ENCODE measurements around the gene UBE2G2. TPM values are rescaled to one million over a fixed set of nuclear protein-coding genes. Genes with fewer than 3 reads are reported as not detected.

Gene UBE2G2
- total RNA-seq, 4 donors from 2014 or later = 95.8 to 187 (median 103) TPM

DNA sequence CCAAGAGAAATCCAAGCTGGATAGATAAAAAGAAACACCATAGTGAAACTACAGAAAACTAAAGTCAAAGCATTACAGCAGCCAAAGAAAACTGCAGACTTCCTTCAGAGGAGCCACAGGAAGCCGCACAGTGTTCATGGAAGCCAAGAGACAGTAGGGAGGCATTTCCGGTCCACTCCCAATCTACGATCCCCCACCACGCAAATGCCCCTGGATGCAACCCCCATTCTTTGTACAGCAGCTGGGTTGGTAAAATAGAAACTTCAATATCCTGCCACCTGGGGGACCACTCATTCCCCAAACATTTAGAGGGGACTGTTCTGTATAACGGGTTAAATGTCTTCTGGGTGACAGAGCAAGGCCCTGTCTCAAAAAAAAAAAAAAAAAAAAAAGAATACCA is 46.4 kb downstream of the UBE2G2 start:
- DNase-seq (ENCODE audit: low spot score) = no peak
- TF ChIP-seq, protein P1, sequence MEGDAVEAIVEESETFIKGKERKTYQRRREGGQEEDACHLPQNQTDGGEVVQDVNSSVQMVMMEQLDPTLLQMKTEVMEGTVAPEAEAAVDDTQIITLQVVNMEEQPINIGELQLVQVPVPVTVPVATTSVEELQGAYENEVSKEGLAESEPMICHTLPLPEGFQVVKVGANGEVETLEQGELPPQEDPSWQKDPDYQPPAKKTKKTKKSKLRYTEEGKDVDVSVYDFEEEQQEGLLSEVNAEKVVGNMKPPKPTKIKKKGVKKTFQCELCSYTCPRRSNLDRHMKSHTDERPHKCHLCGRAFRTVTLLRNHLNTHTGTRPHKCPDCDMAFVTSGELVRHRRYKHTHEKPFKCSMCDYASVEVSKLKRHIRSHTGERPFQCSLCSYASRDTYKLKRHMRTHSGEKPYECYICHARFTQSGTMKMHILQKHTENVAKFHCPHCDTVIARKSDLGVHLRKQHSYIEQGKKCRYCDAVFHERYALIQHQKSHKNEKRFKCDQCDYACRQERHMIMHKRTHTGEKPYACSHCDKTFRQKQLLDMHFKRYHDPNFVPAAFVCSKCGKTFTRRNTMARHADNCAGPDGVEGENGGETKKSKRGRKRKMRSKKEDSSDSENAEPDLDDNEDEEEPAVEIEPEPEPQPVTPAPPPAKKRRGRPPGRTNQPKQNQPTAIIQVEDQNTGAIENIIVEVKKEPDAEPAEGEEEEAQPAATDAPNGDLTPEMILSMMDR (IDR thresholded peaks at IDR 0.05) = no peak
- ATAC-seq (ENCODE audit: low FRiP score) = no peak

DNA sequence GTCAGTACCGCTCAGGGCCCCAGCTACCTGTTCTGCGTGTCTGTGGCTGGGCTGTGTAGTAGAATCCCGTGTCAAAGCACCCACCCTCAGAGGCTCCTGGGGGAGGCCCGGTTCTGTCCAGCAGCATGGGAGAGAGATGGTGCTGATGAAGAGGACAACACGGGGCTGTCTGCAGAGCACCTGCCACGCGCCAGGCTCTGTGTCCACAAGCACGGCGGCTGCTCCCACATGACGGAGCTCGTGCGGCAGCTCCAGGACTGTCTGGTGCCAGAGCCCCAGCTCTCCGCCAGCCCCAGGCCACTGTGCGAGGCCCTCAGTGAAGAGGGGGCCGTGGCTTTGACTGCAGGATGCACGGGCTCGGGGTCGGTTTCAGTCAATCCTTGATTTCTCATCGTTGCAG is 48.3 kb downstream of the UBE2G2 start:
- DNase-seq (ENCODE audit: low spot score) (no peak), ATAC-seq (ENCODE audit: low FRiP score) (no peak)
- TF ChIP-seq, protein P1 (IDR thresholded peaks at IDR 0.05) = no peak

DNA sequence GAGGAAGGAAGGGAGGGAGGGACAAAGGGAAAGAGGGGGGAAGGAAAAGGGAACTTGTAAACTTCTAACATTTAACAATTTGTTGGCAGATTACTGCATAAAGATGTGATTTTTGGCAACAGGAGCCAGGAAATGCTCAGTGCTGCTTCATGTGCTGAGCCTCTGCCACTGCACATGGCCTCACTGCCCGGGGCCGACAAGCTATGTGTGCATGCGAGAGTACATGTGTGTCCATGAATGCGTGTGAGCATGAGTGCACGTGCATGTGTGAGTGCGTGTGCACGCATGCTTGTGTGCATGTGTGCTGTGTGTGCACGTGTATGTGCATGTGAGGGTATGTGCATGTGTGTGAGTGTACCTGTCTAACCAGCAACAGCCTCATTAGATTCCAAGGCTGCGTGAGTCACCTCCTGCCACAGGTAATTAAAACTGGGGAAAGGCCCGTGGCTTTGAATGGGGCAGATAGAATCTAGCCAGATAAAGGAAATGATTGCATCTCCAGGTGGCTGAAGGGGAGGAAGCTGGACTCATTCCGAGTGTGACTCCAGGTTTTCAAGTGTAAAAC is 48.9 kb downstream of the UBE2G2 start:
- TF ChIP-seq, protein P1 (IDR thresholded peaks at IDR 0.05) = no peak
- ATAC-seq (ENCODE audit: low FRiP score) (no peak), DNase-seq (ENCODE audit: low spot score) (no peak)

DNA sequence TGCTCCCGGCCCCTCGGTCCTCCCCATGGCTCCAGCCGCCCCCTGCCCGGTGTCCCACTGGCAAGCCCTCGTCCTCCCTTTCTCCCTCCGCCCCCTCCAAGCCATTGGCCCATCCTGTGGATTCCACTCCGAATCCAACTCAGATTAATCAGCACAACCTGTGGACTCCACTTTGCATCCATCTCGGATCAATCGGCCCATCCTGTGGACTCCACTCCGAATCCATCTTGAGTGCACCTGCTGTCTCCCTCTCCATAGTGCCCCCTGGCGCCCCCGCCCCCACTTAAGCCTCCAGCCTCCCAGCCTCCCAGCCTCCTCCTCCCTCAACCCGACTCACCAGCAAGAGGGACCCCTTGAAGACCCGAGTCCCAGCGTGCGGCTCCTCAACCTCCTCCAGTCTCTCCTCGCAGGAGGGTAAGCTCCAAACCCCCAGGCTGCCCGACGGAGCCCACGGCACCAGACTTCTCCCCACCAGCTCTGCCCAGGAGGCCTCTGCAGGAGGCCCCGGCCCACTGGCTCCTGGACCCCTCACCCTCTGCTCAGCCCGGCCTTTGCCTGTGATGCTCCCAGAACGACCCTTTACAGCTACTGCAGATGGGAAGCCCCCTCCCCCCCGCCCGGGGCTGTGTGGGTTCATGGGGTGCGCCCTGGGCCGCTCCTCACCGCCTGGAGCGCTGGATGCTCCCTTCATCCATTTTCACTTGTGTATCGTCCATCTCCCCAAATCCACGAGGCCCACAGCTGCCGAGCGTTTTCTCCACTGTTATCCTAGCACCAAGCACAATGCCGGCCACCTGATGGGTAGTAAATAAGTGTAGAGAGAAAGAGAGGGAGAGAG is 49.6 kb downstream of the UBE2G2 start:
- DNase-seq (ENCODE audit: low spot score) (no peak), ATAC-seq (ENCODE audit: low FRiP score) (no peak)
- TF ChIP-seq, protein P1 (IDR thresholded peaks at IDR 0.05) = no peak

DNA sequence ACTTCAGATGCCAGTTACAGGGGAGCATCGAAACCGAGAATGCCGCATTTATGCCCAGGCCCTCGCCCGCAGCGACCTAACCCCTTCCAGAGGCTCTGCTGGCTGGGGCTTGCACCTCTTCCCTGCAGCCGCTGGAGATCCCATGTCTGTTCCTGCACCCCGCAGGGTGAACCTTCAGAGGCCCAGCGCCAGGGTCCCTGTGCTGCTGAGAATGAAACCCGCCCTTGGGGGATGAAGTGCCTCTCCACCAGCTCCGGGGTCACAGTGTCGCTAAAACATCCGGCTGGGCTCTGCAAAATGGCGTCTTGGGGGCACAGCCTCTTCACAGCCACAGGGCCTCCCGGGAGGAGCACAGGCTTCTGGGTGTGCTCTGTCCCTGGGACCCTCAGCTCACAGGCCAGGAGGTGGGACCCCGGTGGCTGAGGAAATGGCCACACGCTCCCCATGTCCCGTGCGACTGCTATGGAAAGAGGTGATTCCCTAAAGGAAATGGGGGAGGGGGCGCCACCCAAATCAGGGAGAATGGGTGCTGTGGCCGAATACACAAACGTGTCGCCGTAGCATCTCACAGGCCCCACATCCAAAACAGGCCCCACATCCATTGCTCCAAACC is 50.3 kb downstream of the UBE2G2 start:
- DNase-seq (ENCODE audit: low spot score) (no peak), ATAC-seq (ENCODE audit: low FRiP score) (no peak)
- TF ChIP-seq, protein P1 (IDR thresholded peaks at IDR 0.05) = no peak

DNA sequence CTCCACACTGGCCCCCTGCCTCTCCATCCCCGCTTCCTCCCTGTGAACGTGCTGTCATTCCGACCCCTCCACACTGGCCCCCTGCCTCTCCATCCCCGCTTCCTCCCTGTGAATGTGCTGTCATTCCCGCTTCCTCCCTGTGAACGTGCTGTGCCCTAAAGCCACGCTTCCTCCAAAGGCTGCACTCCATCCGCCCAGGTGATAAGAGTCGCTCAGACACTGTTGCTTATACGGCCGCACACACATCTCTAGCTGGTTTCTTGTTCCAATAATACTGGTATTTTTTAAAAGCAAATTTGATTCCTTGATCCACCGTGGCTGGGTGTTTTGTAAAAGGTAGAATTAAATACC is 51.0 kb downstream of the UBE2G2 start:
- DNase-seq (ENCODE audit: low spot score) (no peak), ATAC-seq (ENCODE audit: low FRiP score) (no peak)

More for the DNA sequence above, 51.0 kb downstream of the UBE2G2 start:
- TF ChIP-seq, protein P1 (IDR thresholded peaks at IDR 0.05) = no peak

All from omental fat pad (tissue), 4 donors.